Suppressor macrophage (primary cell): ENCODE measurements around the gene POM121C.
A peak's percentile ranks its signal among the peaks of the same experiment; 100 is the strongest.
"Not testable (repeated sequence)": the region's sequence is repeated elsewhere in the genome, so short reads cannot be mapped to it uniquely, and the experiment has no call there.

ENCODE experiments used
- DNase-seq, 4 experiments: peaks; one replicate each; pipeline ENCODE4 v3.0.0-alpha.2; 2020 to 2022

POM121C gene

DNA sequence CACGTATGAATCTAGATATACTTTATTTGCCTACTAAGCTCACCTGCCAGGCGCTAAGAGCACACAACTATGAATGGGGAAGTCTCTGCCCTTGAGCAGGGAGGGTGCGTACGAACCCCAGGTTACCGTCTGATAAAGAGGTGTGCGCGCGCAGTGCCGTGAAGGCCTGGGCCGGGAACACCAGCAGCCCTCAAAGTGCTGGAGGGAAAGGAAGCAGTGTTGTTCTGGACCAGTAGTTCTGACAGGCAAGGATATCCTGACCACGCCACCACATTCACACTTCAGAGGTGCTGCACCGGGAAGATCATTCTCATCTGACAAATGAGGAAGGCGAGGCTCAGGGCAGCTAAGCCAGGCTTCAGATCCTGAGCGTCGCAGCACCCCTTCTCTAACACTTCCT is 62.6 kb downstream of the POM121C start:
- not testable (repeated sequence) for DNase-seq

DNA sequence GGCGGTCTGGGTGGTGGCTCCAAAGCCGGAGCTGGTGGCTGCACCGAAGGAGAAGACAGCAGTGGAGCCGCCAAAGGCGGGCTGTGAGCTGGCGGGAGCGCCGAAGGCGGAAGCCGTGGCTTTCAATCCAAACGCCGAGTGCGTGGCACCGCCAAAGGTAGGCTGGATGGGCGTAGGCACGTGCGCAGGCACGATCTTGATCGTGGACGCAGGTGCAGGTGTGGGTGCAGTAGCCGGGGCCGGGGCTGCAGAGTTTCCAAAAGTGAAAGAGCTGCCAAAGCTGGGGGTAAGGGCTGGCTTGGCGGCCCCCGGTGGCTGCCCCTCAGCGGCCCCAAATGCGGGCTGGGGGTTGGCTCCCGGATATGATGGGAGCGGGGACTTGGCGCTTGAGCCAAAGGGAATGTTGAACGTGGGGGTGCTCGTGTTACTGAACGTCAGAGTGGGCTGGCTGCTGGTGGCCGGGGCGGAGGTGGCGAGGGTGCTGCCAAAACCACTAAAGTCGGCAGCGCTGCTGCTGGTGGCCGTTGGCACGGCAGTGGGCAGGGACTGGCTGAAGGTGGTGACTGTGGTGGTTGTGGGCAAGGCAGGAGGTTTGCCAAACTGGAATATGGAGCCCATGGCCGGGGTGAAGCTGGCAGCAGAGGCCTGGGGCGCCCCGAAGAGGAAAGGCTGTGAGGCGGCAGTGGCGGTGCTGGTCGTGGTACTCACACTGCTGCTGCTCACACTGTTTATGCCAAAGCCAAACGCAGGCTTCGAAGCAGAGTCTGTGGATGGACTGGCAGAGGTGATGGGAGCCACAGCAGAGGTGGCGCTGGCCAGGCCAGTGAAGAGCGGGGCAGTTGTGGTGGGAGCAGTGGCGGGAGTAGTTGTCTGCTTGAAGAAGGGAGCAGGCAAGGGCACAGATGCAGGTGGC is 64.0 kb downstream of the POM121C start:
- DNase-seq, result not testable (repeated sequence)

DNA sequence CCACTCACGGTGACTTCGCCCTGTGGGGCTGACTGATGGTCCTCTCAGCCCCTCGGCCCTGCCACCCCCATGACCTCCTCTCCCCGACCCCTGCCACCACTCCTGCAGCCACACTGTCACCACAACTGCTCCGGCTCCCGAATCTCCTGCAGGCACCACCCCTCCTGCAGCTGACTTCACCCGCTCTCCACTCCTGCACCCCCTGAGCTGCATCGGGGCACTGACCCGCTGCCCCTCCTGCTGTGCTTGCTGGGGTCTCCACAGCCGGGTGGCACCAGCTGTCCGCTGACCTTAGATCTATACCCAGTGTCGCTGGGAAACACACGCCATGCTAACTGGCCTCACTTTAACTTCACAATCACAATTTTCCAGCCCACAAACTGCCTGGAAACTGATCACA is 65.9 kb downstream of the POM121C start:
- DNase-seq, result not testable (repeated sequence)

DNA sequence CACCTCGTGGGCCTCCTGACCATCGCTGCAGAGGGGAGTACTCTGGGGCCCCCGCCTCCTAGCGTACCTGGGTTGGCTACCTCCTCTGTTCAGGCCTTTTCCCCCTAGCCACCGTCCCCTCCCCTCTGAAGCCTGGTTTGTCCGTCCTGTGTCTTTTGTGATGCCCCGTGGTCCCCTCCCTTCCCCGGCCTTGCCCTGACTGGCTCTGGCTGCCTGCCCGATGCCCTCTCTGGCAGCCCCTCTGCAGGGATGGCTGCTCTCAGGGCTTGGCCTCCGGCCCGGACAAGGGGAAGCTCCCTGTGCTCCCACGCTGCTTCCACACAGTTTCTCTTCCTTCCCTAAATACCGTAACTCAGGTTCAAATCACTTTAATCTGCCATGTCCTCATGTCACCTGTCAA is 66.4 kb downstream of the POM121C start:
- not testable (repeated sequence) for DNase-seq

DNA sequence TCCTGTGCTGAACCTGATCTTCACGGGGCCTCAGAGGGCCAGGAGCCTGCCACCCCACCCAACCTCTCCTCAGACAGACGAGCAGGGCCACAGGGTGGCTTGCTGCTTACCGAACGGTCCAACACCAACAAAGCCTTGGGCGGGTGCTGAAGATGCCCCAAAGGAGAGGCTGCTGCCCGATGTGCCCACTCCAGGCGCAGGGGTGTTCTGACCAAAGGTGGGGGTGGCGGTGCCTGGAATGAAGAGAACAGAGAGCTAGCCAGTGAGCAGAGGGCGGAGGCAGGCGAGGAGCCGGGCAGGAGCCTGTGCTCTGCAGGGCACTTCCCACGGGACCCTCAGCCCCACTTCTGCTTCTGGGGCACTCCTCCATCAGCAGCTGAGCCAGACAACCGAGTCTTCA is 66.9 kb downstream of the POM121C start:
- DNase-seq, result not testable (repeated sequence)

DNA sequence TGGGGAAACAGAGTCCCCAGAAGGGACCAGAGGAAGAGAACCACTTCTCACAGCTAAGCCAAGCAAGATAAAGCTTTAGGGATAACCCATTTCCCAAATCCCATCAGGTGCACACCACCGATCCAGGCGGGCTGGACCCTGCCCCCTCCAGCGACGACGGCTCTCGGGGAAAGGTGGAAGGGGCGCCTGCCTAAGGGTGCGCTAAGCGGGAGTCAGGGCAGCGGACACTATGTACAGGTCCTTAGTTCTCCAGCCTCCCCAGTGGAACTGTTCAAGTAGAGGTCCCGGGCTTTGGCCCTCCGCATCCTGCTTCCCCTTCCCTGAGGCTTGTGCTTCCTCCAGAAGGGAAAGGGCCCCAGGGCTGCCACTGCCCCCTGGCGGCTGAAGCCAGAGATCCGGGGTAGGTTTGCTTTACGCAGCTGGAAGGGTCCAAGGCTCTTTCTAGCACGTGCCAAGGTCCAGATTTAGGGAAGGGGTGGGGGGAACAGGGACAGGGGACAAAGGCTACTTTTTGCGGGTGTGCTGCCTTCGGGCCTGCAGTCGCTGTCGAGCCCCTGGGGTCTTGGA is 67.7 kb downstream of the POM121C start:
- DNase-seq, result not testable (repeated sequence)

DNA sequence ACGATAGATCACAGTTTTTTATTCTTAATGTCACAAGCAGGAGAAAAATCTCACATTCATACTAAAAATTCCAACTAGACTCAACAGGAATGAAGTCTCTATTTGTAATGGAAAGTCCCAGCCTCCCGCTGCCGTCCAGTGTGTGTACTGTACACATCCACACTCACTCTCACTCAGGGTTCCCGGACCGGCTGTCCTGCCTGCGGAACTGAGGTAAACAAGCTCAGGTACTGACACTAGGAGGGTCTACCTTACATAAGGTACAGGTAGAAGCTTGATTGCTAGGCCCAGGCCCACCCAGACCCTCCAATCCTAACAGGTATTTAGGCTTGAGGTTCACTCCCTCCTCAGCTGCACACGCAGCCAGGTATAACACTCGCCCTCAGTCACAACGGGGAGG is 69.3 kb downstream of the POM121C start:
- DNase-seq, result not testable (repeated sequence)

DNA sequence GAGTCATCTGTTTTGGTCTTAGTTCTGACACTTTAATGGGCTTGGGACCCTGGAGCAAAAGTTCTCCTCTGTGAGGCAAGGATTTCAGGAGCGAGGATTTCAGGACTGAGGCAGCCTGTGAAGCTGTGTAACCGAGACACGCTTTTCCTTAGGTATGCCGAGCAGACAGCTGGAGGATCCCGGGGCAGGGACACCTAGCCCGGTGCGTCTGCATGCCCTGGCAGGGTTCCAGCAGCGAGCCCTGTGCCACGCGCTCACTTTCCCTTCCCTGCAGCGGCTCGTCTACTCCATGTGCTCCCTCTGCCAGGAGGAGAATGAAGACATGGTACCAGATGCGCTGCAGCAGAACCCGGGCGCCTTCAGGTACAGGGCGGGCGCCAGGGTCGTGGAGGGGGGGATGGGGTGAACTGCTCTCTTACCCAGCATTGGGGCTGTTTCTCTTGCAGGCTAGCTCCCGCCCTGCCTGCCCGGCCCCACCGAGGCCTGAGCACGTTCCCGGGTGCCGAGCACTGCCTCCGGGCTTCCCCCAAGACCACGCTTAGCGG is 70.2 kb downstream of the POM121C start:
- DNase-seq, result not testable (repeated sequence)

DNA sequence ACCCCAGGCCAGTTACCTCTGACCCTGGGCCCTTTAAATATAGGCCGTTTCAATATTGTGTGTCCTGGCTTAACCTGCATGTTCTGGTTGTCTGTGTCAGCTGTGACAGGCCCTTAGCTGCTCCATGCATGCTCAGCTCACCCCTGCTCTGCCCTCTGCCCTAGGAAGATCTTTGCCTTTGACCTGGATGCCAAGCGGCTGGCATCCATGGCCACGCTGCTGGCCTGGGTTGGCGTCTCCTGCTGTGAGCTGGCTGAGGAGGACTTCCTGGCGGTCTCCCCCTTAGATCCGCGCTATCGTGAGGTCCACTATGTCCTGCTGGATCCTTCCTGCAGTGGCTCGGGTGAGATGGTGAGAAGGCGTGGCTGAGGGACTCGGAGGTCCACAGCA is 70.7 kb downstream of the POM121C start:
- DNase-seq, result not testable (repeated sequence)

DNA sequence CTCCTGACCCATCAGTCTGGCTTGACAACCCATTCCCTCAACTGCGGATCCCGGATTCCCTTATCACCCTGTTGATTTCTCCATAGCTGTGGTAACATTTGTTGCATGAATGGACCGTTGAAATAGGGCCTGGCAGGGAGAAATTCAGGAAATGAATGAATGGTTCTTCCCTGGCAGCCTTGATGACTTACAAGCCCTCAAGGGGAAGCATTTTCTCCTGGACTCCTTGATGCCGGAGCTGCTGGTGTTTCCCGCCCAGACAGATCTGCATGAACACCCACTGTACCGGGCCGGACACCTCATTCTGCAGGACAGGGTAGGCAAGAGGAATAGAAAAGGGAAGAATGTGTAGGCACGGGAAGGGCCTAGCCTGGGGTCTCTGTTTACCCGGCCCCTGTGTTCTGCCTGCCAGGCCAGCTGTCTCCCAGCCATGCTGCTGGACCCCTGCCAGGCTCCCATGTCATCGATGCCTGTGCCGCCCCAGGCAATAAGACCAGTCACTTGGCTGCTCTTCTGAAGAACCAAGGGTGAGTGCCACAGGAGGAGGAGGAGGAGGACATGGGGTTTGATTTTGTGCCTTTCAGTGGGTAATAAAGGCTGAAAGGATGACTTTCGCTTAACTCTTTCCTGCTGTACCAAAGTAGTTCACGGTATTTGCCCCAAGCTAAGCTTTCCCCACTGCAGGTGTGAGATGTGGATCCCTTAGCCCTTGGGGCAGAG is 71.2 kb downstream of the POM121C start:
- peak in 3 of 4 experiments; percentile 15 to 16 (median 16) for DNase-seq

DNA sequence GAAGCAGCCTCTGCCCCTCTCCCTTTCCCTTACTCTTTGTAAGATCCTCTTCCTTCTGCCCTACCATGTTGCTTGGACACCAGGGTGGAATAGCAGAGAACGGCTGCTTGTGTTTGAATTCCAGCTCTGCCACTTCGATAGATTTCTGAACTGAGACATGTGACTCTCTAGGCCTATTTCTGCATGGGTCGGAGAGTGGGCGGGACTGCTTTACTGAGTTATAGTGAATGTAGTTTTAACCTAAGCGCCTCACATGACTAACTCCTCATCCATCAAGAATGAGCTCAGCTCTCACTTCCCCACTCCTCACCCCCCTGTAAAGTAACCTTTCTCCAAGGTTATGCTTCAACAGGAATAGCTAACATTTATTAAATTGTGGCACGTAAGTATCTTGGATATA is 71.9 kb downstream of the POM121C start:
- not testable (repeated sequence) for DNase-seq

DNA sequence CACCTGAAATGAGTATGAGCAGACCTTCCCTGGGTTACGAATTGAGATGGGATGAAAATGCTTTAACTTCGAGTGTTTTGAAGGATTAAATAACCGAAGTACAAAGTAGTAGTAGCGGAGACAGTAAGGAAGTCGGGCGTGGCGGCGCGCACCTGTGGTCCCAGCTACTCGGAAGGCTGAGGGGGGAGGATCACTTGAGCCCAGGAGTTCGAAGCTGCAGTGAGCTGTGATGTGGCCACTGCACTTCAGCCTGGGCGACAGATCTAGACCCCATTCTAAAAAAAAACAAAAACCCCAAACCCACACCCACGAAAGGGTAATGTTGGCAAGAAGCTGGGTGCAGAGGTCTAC is 75.3 kb downstream of the POM121C start:
- not testable (repeated sequence) for DNase-seq

DNA sequence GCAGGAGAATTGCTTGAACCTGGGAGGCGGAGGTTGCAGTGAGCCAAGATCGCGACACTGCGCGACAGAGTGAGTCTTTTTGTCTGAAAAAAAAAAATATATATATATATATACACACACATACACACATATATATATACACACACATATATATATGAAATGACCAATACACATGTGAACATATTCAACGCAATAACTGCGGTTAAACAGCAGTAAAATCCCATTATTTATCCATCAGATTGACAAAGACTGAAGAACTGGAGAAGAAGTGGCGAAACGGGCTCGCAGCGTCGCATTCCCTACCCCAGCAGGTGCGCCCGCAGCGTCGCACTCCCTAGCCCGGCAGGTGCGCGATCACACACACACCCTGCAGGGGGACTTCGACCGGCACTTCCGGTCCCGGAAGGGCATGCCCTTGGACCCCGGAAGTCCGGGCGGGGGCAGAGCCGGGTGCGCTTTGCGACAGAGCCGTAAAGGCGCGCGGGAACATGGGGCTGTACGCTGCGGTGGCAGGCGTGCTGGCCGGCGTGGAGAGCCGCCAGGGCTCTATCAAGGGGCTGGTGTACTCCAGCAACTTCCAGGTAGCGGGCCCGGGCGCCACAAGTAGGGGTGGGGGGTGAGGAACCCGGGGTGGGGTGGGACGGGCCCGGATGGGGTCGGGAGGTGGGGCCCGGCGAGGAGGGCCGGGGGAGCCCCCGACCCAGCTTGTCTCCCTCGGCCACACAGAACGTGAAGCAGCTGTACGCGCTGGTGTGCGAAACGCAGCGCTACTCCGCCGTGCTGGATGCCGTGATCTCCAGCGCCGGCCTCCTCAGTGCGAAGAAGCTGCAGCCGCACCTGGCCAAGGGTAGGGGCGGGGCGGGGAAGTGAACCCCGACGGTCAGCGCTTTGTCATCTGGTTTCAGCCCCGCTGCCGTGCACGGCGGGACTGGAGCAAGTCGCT is 75.9 kb downstream of the POM121C start:
- not testable (repeated sequence) for DNase-seq

DNA sequence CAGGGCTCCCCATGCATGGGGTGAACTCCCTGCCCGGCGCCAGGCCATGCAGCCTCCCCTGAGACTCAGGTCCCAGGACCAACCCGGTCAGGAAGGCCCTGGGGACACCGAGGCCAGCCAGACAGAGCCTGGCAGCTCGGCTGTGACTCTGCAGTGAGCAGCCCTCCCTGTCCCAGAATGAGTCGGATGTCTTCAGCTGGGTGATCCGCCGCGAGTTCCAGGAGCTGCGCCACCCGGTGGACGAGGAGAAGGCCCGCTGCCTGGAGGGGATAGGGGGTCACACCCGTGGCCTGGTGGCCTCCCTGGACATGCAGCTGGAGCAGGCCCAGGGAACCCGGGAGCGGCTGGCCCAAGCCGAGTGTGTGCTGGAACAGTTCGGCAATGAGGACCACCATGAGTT is 81.4 kb downstream of the POM121C start:
- DNase-seq, result not testable (repeated sequence)

DNA sequence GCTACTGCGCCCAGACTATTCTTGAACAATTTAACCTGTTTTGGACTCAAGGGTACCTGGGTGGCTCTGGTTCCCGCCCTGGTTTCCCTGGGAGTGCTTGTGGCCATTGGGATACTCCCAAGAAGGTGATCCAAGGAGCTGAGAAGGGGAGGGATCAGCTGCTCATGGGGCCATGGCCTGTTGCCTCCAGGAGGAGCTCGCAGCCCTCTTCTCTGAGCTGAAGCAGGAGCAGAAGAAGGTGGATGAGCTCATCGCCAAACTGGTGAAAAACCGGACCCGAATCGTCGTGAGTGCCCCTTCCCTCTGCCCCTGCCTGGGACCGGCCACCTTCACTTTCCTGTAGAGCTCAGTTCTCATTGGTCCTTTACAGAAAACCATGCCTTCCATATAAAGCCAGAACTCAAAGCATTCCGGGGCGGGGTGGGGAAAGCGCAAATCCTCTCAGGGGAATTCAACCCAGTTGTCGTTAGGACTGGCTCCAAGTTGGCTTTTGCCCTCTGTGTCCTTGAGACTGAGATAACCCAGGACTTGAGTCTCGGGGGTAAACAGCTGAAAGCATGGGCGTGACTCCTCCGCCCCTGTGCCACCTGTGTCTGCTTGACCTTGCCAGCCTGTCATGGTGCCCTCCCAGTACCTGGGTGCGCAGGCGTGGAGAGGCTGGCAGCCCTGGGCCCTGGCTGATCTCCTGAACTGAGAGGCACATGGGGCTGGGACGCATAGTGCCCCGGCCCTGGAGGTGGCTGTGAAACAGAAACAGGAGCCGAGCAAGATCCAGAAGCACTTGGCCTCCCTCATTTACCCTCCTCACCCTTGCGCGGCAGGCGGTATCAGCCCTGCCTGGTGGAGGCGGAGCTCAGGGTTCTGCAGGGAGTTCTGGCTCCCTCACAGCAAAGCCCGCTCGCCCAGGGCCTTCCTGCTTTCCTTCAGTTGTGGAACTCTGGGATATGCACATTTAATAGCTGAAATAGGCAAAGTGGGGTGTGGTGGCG is 82.3 kb downstream of the POM121C start:
- not testable (repeated sequence) for DNase-seq

DNA sequence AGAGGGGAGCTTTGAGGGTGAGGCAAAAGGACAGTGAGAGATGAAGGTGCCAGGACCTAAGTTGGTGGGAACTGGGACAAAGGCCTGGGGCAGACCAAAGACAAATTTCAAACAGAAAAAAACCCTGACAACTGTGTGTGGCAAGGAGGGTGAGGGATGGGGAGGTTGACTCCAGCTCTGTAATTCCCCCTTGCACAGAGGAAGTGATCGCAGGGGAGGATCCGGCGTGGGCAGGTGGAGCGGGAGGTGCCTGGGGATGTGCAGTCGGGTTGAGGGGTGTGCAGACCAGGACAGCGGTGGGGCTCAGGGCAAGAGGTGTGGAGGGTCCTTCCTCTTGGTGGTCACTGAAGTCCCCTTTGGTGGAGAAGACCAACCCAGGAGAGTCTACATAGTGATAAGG is 85.5 kb downstream of the POM121C start:
- DNase-seq, result not testable (repeated sequence)

DNA sequence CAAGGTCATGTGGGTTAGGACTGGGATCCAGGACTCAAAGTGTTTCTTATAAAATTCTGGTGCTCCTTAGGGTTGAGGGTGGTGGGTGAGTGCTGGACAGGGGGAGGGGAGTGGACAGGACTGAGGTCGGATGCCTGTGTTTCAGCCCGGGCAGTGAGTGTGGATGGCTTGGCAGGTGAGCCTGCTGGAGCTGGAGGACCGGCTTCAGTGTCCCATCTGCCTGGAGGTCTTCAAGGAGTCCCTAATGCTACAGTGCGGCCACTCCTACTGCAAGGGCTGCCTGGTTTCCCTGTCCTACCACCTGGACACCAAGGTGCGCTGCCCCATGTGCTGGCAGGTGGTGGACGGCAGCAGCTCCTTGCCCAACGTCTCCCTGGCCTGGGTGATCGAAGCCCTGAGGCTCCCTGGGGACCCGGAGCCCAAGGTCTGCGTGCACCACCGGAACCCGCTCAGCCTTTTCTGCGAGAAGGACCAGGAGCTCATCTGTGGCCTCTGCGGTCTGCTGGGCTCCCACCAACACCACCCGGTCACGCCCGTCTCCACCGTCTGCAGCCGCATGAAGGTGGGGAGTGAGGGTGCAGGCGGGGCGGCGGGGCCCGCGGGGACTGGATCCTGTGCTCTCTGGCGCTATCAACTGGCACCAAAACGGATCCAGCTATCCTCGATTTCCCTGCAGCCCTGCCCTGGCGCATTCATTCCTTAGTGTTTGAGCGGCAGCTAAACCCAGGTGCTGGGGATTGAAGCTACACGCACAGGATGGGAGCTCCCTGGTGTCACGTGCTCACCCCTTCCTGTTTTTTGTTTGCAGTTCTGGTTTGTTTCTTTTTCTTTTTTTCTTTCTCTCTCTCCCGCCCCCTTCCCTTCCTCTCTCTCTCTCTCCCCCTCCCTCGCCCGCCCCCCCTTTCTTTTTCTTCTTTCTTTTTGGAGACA is 87.1 kb downstream of the POM121C start:
- not testable (repeated sequence) for DNase-seq

DNA sequence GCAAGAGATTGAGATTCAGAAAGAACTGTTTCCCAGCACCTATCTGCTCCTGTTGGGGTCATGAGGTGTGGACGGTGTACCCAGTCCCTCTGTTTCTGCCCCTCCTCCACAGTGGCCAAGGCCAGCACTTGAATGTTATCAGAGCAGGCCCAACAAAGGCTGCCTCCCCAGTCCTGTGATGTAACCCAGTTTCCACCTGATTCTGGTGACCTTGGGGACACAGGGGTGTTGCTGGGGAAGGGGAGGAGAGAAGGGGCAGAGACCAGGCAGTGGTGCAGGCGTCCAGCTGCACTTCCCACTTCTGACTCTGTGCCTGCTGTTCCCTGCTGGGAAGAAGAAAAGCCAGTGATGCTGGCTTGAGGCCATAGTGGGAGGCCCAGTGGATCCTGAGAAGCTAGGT is 88.2 kb downstream of the POM121C start:
- DNase-seq, result not testable (repeated sequence)

DNA sequence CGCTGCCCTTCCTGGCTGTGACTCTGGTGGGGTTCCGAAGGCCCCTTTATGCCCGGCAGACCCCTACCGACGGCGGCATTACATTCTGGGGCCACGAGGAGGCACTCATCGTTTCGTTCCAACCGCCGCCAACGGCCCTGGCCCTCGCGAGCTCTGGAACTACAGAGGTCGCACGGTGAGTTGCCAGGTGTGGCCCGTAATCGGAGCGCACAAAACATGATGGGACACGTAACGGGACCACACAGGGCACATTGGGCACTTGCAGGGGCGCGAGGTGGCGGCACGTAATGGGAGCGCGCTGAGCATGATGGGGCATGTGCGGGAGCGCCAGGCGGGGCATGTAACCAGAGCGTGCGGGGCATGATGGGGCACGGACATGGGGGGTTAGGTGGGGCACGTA is 90.8 kb downstream of the POM121C start, which contains the start of gene TRIM73:
TSS of gene TRIM73 (plus strand) at position 301 of the 400 bp plus-strand sequence. CDS start 3,305 bp downstream, outside the sequence.
- not testable (repeated sequence) for DNase-seq
